Measurements from ENCODE around the gene AHSG.

The AHSG gene

DNA sequence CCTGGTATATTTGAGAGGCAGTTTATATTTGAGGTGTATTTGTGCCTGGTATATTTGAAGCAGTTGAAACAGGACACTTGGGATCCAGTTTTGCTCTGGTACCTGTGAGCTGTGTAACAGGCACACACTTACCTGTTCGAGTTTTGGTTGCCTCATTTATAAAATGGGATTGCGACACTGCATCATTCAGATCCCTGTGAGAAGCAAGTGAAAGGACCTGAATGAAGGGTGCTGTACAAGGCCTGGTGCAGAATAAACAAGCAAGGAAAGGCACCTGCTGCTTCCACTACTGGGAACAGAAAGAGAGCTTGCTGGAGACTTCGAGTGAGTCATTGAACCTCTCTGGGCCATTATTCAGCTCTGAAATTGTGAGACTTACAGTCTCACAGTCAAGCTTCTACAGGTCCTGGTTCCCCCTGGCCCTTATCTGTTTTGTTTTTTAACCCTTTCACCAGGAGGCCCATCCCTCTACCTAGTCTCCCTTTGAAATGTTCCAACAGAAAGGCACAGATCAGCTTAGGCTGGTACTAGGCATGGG lies 38.9 kb downstream of the AHSG start:
- no peak for DNase-seq (ENCODE audit: low read depth)
- H3K4me3 ChIP-seq (ENCODE audit: low read depth, low read length): no peak overlapping the region
- TF ChIP-seq, protein P1, sequence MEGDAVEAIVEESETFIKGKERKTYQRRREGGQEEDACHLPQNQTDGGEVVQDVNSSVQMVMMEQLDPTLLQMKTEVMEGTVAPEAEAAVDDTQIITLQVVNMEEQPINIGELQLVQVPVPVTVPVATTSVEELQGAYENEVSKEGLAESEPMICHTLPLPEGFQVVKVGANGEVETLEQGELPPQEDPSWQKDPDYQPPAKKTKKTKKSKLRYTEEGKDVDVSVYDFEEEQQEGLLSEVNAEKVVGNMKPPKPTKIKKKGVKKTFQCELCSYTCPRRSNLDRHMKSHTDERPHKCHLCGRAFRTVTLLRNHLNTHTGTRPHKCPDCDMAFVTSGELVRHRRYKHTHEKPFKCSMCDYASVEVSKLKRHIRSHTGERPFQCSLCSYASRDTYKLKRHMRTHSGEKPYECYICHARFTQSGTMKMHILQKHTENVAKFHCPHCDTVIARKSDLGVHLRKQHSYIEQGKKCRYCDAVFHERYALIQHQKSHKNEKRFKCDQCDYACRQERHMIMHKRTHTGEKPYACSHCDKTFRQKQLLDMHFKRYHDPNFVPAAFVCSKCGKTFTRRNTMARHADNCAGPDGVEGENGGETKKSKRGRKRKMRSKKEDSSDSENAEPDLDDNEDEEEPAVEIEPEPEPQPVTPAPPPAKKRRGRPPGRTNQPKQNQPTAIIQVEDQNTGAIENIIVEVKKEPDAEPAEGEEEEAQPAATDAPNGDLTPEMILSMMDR (IDR thresholded peaks at IDR 0.05; ENCODE audit: low read depth, low read length): no peak
- no peak for TF ChIP-seq MYC (IDR thresholded peaks at IDR 0.05; ENCODE audit: low read depth, low read length)
- no peak for TF ChIP-seq POLR2A (IDR thresholded peaks at IDR 0.05; ENCODE audit: extremely low read depth, insufficient read length)

DNA sequence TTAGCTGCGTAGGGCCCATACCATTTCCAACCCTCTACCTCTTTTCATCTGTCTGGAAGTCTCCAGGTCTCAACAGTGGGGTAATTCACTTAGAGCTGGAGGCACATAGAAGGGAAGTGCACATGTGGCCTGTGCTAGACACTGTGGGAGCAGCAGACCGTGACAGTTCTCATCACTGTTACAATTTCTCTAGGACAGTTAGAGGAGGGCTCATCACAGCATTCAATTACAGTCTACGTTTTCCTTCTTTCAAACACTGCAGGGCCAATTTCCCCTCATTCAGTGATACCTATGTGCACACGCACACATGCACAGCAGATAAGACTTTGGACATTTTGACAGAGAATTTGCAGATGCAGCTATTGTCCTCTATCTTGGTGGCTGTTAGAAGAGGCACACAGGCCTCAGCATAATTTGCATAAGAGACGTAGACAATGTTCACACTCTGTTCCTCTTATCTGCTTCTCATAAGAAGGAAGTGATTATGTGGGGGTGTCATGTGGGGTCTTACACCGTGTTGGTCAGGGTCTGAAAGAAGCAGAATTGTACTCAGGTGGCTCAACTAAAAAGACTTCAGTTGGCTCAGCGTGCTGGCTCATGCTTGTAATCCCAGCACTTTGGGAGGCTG lies 40.3 kb downstream of the AHSG start:
- TF ChIP-seq POLR2A (IDR thresholded peaks at IDR 0.05; ENCODE audit: extremely low read depth, insufficient read length): no peak
- TF ChIP-seq, protein P2, sequence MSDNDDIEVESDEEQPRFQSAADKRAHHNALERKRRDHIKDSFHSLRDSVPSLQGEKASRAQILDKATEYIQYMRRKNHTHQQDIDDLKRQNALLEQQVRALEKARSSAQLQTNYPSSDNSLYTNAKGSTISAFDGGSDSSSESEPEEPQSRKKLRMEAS (IDR thresholded peaks at IDR 0.05; ENCODE audit: low read depth, low read length): no peak
- TF ChIP-seq MYC (IDR thresholded peaks at IDR 0.05; ENCODE audit: low read depth, low read length): no peak
- TF ChIP-seq, protein P1 (IDR thresholded peaks at IDR 0.05; ENCODE audit: low read depth, low read length): no peak
- no peak overlapping the region for H3K4me3 ChIP-seq (ENCODE audit: low read depth, low read length)
- DNase-seq (ENCODE audit: low read depth): no peak

DNA sequence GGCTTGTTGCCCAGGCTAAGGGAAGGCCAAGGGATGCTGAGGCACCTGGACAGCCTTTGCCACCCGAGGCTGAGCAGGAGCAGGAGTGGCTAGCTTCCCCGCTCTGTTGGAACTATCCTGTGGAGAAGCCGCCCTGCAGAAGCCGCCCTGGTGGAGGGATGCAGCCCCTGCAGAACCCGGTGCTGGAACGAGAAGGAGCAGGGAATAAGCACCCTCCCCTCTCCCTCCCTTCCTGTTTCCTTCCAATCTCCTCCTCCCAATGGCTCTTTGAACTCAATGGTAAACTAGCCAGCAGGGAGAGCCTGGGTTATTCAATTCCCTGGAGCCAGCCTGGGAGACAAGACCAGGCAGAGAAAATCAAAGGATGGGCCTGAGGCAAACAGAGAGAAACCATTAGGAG lies 41.1 kb downstream of the AHSG start:
- DNase-seq (ENCODE audit: low read depth): no peak
- TF ChIP-seq, protein P2 (IDR thresholded peaks at IDR 0.05; ENCODE audit: low read depth, low read length): no peak
- TF ChIP-seq, protein P1 (IDR thresholded peaks at IDR 0.05; ENCODE audit: low read depth, low read length): peak; percentile 15
- no peak overlapping the region for H3K4me3 ChIP-seq (ENCODE audit: low read depth, low read length)

DNA sequence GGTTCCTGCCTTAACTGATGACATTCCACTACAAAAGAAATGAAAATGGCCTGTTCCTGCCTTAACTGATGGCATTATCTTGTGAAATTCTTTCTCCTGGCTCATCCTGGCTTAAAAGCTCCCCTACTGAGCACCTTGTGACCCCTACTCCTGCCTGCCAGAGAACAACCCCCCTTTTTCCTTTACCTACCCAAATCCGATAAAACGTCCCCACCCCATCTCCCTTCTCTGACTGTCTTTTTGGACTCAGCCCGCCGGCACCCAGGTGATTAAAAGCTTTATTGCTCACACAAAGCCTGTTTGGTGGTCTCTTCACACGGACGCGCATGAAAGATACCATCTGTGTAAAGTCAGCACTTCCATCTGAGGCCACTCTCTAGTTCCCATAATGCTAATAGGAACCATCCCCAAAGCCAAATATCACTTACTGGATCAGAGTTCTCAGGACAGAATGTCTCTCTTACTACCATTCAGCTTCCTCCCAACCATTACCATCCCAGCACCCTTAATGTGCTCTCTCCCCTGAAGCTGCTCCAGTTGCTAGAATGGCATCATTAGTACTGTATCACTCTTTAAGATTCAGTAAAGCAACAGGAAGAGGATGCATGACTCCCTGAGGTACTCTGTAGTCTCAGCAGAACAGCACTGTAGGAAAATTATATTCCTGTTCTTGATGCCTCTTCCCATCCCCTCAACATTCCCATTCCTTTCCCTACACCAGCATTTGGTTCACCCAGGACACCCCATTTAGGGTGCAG lies 50.7 kb downstream of the AHSG start:
- DNase-seq (ENCODE audit: low read depth): no peak
- no peak overlapping the region for H3K4me3 ChIP-seq (ENCODE audit: low read depth, low read length)

DNA sequence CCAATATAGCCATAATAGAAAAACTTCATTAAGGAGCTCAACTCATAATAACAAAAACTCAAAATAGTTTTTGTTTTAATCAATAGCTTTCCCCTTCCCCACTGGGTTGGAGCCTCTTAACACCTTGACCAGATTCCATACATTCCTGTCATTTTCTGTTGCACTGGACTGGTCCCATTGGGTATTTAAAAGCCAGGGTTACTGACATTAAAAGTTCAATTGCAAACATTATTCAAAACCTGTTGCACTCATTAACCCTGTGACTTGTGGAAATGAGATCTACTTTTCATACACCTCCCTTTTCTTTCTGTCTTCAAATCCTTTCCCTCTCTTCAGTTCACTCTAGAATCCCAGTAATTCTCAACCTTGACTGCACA lies 51.2 kb downstream of the AHSG start:
- no peak for DNase-seq (ENCODE audit: low read depth)
- no peak overlapping the region for H3K4me3 ChIP-seq (ENCODE audit: low read depth, low read length)
- TF ChIP-seq POLR2A (IDR thresholded peaks at IDR 0.05; ENCODE audit: extremely low read depth, insufficient read length) (no peak), MYC (IDR thresholded peaks at IDR 0.05; ENCODE audit: low read depth, low read length) (no peak)
- TF ChIP-seq, protein P1 (IDR thresholded peaks at IDR 0.05; ENCODE audit: low read depth, low read length): no peak
- TF ChIP-seq, protein P2 (IDR thresholded peaks at IDR 0.05; ENCODE audit: low read depth, low read length): no peak

More for the DNA sequence above, 50.7 kb downstream of the AHSG start:
- TF ChIP-seq MYC (IDR thresholded peaks at IDR 0.05; ENCODE audit: low read depth, low read length) (no peak), POLR2A (IDR thresholded peaks at IDR 0.05; ENCODE audit: extremely low read depth, insufficient read length) (no peak)
- TF ChIP-seq, protein P2 (IDR thresholded peaks at IDR 0.05; ENCODE audit: low read depth, low read length): no peak
- TF ChIP-seq, protein P1 (IDR thresholded peaks at IDR 0.05; ENCODE audit: low read depth, low read length): no peak

Data from NB4 (cell line).